ENCODE measurements around the gene ITGB1BP1.

The ITGB1BP1 gene

GRCh38 chr2:9430316-9431293 lies 7.3 kb upstream of the ITGB1BP1 start:
- H4K20me1 ChIP-seq (ENCODE audit: insufficient read depth, low read length) = no peaks in the 10 kb centered on the region
- H3K27me3 ChIP-seq (ENCODE audit: insufficient read depth, low read length) = no peaks in the 10 kb centered on the region
- peaks cover under 1% of the 10 kb centered on the region for H3K4me1 ChIP-seq (ENCODE audit: insufficient read depth, low read length, severe bottlenecking)
- TF ChIP-seq EZH2 (IDR thresholded peaks at IDR 0.05; ENCODE audit: borderline replicate concordance, low read length) = no peak
- no peak for TF ChIP-seq CTCF (IDR thresholded peaks at IDR 0.05; ENCODE audit: low read length)
- no peaks in the 10 kb centered on the region for H3K9me3 ChIP-seq (ENCODE audit: low read length)
- H2AFZ ChIP-seq (ENCODE audit: low read length) = no peak overlapping the region
- no peaks in the 10 kb centered on the region for H3K9me2 ChIP-seq (ENCODE audit: low read depth, low read length)
- H3K36me3 ChIP-seq (ENCODE audit: insufficient read depth, low read length) = peaks cover 73% of the 10 kb centered on the region
- H3K4me2 ChIP-seq (ENCODE audit: low read length) = no peak overlapping the region
- H3K9ac ChIP-seq (ENCODE audit: low read length) = no peak overlapping the region
- no peak overlapping the region for H3K27ac ChIP-seq (ENCODE audit: low read depth, low read length, poor library complexity, severe bottlenecking)
- H3F3A ChIP-seq (ENCODE audit: insufficient read depth, low read length) = no peaks in the 10 kb centered on the region
- H3K79me2 ChIP-seq (ENCODE audit: insufficient read depth, low read length) = no peaks in the 10 kb centered on the region
- H3K4me3 ChIP-seq (ENCODE audit: low read depth, low read length, poor library complexity, severe bottlenecking) = no peak overlapping the region

GRCh38 chr2:9428965-9429577 lies 5.7 kb upstream of the ITGB1BP1 start:
- Histone ChIP-seq H3K9me3 (ENCODE audit: low read length) (no peaks in the 10 kb centered on the region), H3K9me2 (ENCODE audit: low read depth, low read length) (no peaks in the 10 kb centered on the region), H3F3A (ENCODE audit: insufficient read depth, low read length) (no peaks in the 10 kb centered on the region), H2AFZ (ENCODE audit: low read length) (no peak overlapping the region), H3K27ac (ENCODE audit: low read depth, low read length, poor library complexity, severe bottlenecking) (no peak overlapping the region), H3K4me1 (ENCODE audit: insufficient read depth, low read length, severe bottlenecking) (peaks cover 15% of the 10 kb centered on the region), H3K36me3 (ENCODE audit: insufficient read depth, low read length) (peaks cover 66% of the 10 kb centered on the region), H3K79me2 (ENCODE audit: insufficient read depth, low read length) (peaks cover 12% of the 10 kb centered on the region), H4K20me1 (ENCODE audit: insufficient read depth, low read length) (no peaks in the 10 kb centered on the region), H3K4me2 (ENCODE audit: low read length) (no peak overlapping the region), H3K27me3 (ENCODE audit: insufficient read depth, low read length) (no peaks in the 10 kb centered on the region), H3K4me3 (ENCODE audit: low read depth, low read length, poor library complexity, severe bottlenecking) (no peak overlapping the region), H3K9ac (ENCODE audit: low read length) (no peak overlapping the region)
- no peak for TF ChIP-seq CTCF (IDR thresholded peaks at IDR 0.05; ENCODE audit: low read length)
- no peak for TF ChIP-seq EZH2 (IDR thresholded peaks at IDR 0.05; ENCODE audit: borderline replicate concordance, low read length)

- H3K79me2 ChIP-seq (ENCODE audit: insufficient read depth, low read length) = peaks cover 38% of the 10 kb centered on the region
- H3K4me2 ChIP-seq (ENCODE audit: low read length) = peak overlapping the region; percentile 98
- H3K27me3 ChIP-seq (ENCODE audit: insufficient read depth, low read length) = no peaks in the 10 kb centered on the region
- no peaks in the 10 kb centered on the region for H3K9me2 ChIP-seq (ENCODE audit: low read depth, low read length)
- no peak for TF ChIP-seq EZH2 (IDR thresholded peaks at IDR 0.05; ENCODE audit: borderline replicate concordance, low read length)
- TF ChIP-seq CTCF (IDR thresholded peaks at IDR 0.05; ENCODE audit: low read length) = no peak
- no peaks in the 10 kb centered on the region for H3F3A ChIP-seq (ENCODE audit: insufficient read depth, low read length)
- H3K9me3 ChIP-seq (ENCODE audit: low read length) = no peaks in the 10 kb centered on the region
- no peak overlapping the region for H2AFZ ChIP-seq (ENCODE audit: low read length)
- H4K20me1 ChIP-seq (ENCODE audit: insufficient read depth, low read length) = no peaks in the 10 kb centered on the region
- H3K27ac ChIP-seq (ENCODE audit: low read depth, low read length, poor library complexity, severe bottlenecking) = peak overlapping the region; percentile 68
- H3K4me1 ChIP-seq (ENCODE audit: insufficient read depth, low read length, severe bottlenecking) = peaks cover 39% of the 10 kb centered on the region
- H3K4me3 ChIP-seq (ENCODE audit: low read depth, low read length, poor library complexity, severe bottlenecking) = peak overlapping the region; percentile 89
- H3K36me3 ChIP-seq (ENCODE audit: insufficient read depth, low read length) = peaks cover 24% of the 10 kb centered on the region
- peak overlapping the region; percentile 94 for H3K9ac ChIP-seq (ENCODE audit: low read length)
Observed at GRCh38 chr2:9424447-9425164, 1.3 kb upstream of the ITGB1BP1 start.

Measured in OCI-LY1 (cell line).